ENCODE data around the gene SP5. TPM values are rescaled to one million over a fixed set of nuclear protein-coding genes. Genes with fewer than 3 reads are reported as not detected.

SP5 gene
- total RNA-seq, 4 donors from 2014 or later, result 0.57 to 2.3 (median 1.8) TPM; not detected in 1

- intact Hi-C loops (cut with DNase I), result no loop called here
Observed at GRCh38 chr2:170675701-170676100, 39.4 kb upstream of the SP5 start.

GRCh38 chr2:170679607-170680079 is 35.5 kb upstream of the SP5 start:
- no peak overlapping the region for H3K27ac ChIP-seq
- TF ChIP-seq POLR2A (IDR thresholded peaks at IDR 0.05) (no peak), CTCF (IDR thresholded peaks at IDR 0.05) (no peak)
- 15 to 33% methylated on average over 4 to 5 of the region's 5 CpGs for WGBS, 2 donors
- H3K4me1 ChIP-seq, result peaks cover 0 to 12% (median 0%) of the 10 kb centered on the region in 3 donors
- intact Hi-C loops (cut with DNase I), result no loop called here
- peaks cover 0 to 3% (median 0%) of the 10 kb centered on the region in 4 donors for H3K27me3 ChIP-seq
- H3K9me3 ChIP-seq, result no peaks in the 10 kb centered on the region
- H3K36me3 ChIP-seq, result no peaks in the 10 kb centered on the region
- no peak for DNase-seq
- H3K4me3 ChIP-seq, result no peak overlapping the region

More at GRCh38 chr2:170675701-170676100, 39.4 kb upstream of the SP5 start:
- no peak overlapping the region for H3K4me3 ChIP-seq
- H3K27ac ChIP-seq, result no peak overlapping the region
- TF ChIP-seq CTCF (IDR thresholded peaks at IDR 0.05) (no peak), POLR2A (IDR thresholded peaks at IDR 0.05) (no peak)
- H3K9me3 ChIP-seq, result no peaks in the 10 kb centered on the region
- peaks cover 0 to 12% (median 0%) of the 10 kb centered on the region in 3 donors for H3K4me1 ChIP-seq
- WGBS, 2 donors, result 60 to 77% methylated on average over 4 to 6 of the region's 6 CpGs
- no peak for DNase-seq
- H3K36me3 ChIP-seq, result no peaks in the 10 kb centered on the region
- H3K27me3 ChIP-seq, result peaks cover 0 to 4% (median 0%) of the 10 kb centered on the region in 4 donors

GRCh38 chr2:170680172-170680941 is 34.8 kb upstream of the SP5 start:
- H3K27me3 ChIP-seq, result peaks cover 0 to 3% (median 0%) of the 10 kb centered on the region in 4 donors
- intact Hi-C loops (cut with DNase I), result no loop called here
- TF ChIP-seq POLR2A (IDR thresholded peaks at IDR 0.05), result no peak
- TF ChIP-seq CTCF (IDR thresholded peaks at IDR 0.05), result no peak
- no peaks in the 10 kb centered on the region for H3K9me3 ChIP-seq
- 63 to 75% methylated on average over 2 of the region's 2 CpGs for WGBS, 2 donors
- no peak overlapping the region for H3K4me3 ChIP-seq
- no peak overlapping the region for H3K27ac ChIP-seq
- peaks cover 0 to 12% (median 0%) of the 10 kb centered on the region in 3 donors for H3K4me1 ChIP-seq
- DNase-seq, result no peak
- no peaks in the 10 kb centered on the region for H3K36me3 ChIP-seq

GRCh38 chr2:170681311-170681710 is 33.8 kb upstream of the SP5 start:
- WGBS, 2 donors, result 72 to 78% methylated on average over 1 of the region's 1 CpG
- Histone ChIP-seq H3K4me1 (peaks cover 0 to 12% (median 0%) of the 10 kb centered on the region in 3 donors), H3K27ac (no peak overlapping the region), H3K27me3 (peaks cover 0 to 3% (median 0%) of the 10 kb centered on the region in 4 donors), H3K9me3 (no peaks in the 10 kb centered on the region), H3K4me3 (no peak overlapping the region), H3K36me3 (no peaks in the 10 kb centered on the region)
- DNase-seq, result no peak
- intact Hi-C loops (cut with DNase I), result no loop called here
- no peak for TF ChIP-seq CTCF (IDR thresholded peaks at IDR 0.05)
- TF ChIP-seq POLR2A (IDR thresholded peaks at IDR 0.05), result no peak

- Histone ChIP-seq H3K4me1 (no peaks in the 10 kb centered on the region), H3K36me3 (no peaks in the 10 kb centered on the region), H3K4me3 (no peak overlapping the region), H3K9me3 (no peaks in the 10 kb centered on the region), H3K27ac (no peak overlapping the region), H3K27me3 (peaks cover 0 to 3% (median 0%) of the 10 kb centered on the region in 4 donors)
- DNase-seq, result no peak
- WGBS, 2 donors, result 57 to 64% methylated on average over 4 of the region's 4 CpGs
- TF ChIP-seq POLR2A (IDR thresholded peaks at IDR 0.05), result no peak
- TF ChIP-seq CTCF (IDR thresholded peaks at IDR 0.05), result no peak
- intact Hi-C loops (cut with DNase I), result no loop called here
Observed at GRCh38 chr2:170685591-170685990, 29.5 kb upstream of the SP5 start.

Data from esophagus squamous epithelium (tissue), 5 donors.